ENCODE data around the gene ZNF700. TPM values are rescaled to one million over a fixed set of nuclear protein-coding genes. Genes with fewer than 3 reads are reported as not detected.
A peak's percentile ranks its signal among the peaks of the same experiment; 100 is the strongest.
"Not testable (repeated sequence)": the region's sequence is repeated elsewhere in the genome, so short reads cannot be mapped to it uniquely, and the experiment has no call there.

The ZNF700 gene
- total RNA-seq, 1 donor from 2014 or later = 12.2 TPM

GRCh38 chr19:11982526-11982925, 57.6 kb downstream of the ZNF700 start:
- intact Hi-C loops (cut with micrococcal nuclease) = no loop called here
- DNase-seq (ENCODE audit: low spot score) = no peak
- Mint-ChIP-seq H3K27me3 (ENCODE audit: insufficient read depth) (no peaks in the 10 kb centered on the region), H3K4me3 (no peak overlapping the region), H3K4me1 (ENCODE audit: low read depth) (peaks cover 5% of the 10 kb centered on the region), H3K36me3 (ENCODE audit: low read depth) (peaks cover 3% of the 10 kb centered on the region), H3K27ac (no peak overlapping the region), H3K9me3 (peaks cover 52% of the 10 kb centered on the region)

- no peaks in the 10 kb centered on the region for H3K27me3 Mint-ChIP-seq (ENCODE audit: insufficient read depth)
- H3K27ac Mint-ChIP-seq = no peak overlapping the region
- peaks cover 30% of the 10 kb centered on the region for H3K9me3 Mint-ChIP-seq
- no peak for DNase-seq (ENCODE audit: low spot score)
- intact Hi-C loops (cut with micrococcal nuclease) = loop anchor here (5.0 kb wide), 3 partner anchors 177 to 567 kb away; partner anchors contain the start of genes ZNF136, ZNF564 and ZNF627
- no peaks in the 10 kb centered on the region for H3K36me3 Mint-ChIP-seq (ENCODE audit: low read depth)
- peaks cover 16% of the 10 kb centered on the region for H3K4me1 Mint-ChIP-seq (ENCODE audit: low read depth)
- no peak overlapping the region for H3K4me3 Mint-ChIP-seq
Observed at GRCh38 chr19:11984986-11985385, 60.1 kb downstream of the ZNF700 start.

- Mint-ChIP-seq H3K9me3 (peaks cover 13% of the 10 kb centered on the region), H3K36me3 (ENCODE audit: low read depth) (peaks cover 3% of the 10 kb centered on the region), H3K27ac (no peak overlapping the region), H3K4me3 (no peak overlapping the region), H3K4me1 (ENCODE audit: low read depth) (peaks cover 20% of the 10 kb centered on the region), H3K27me3 (ENCODE audit: insufficient read depth) (no peaks in the 10 kb centered on the region)
- no peak for DNase-seq (ENCODE audit: low spot score)
- intact Hi-C loops (cut with micrococcal nuclease) = loop anchor here (1.0 to 5.0 kb wide), 4 partner anchors 172 to 566 kb away; partner anchors contain the start of genes ZNF136, ZNF440, ZNF564 and ZNF627
Observed at GRCh38 chr19:11986754-11987153, 61.8 kb downstream of the ZNF700 start.

- Mint-ChIP-seq H3K27me3 (ENCODE audit: insufficient read depth) (no peaks in the 10 kb centered on the region), H3K9me3 (peaks cover 7% of the 10 kb centered on the region), H3K4me3 (peak overlapping the region; percentile 98), H3K36me3 (ENCODE audit: low read depth) (peaks cover 7% of the 10 kb centered on the region), H3K4me1 (ENCODE audit: low read depth) (peaks cover 20% of the 10 kb centered on the region), H3K27ac (peak overlapping the region; percentile 94)
- intact Hi-C loops (cut with micrococcal nuclease) = loop anchor here (1.0 to 5.0 kb wide), 8 partner anchors 23 to 623 kb away; partner anchors contain the start of genes ZNF136, ZNF440, ZNF490 and ZNF491
- DNase-seq (ENCODE audit: low spot score) = peak; percentile 81
Observed at GRCh38 chr19:11987405-11988281, 62.7 kb downstream of the ZNF700 start.

- H3K9me3 Mint-ChIP-seq = peaks cover 7% of the 10 kb centered on the region
- H3K4me1 Mint-ChIP-seq (ENCODE audit: low read depth) = peaks cover 20% of the 10 kb centered on the region
- H3K4me3 Mint-ChIP-seq = peak overlapping the region; percentile 98
- H3K36me3 Mint-ChIP-seq (ENCODE audit: low read depth) = peaks cover 9% of the 10 kb centered on the region
- intact Hi-C loops (cut with micrococcal nuclease) = loop anchor here (1.0 to 5.0 kb wide), 6 partner anchors 108 to 622 kb away; partner anchors contain the start of genes ZNF136, ZNF20, ZNF490 and ZNF564
- H3K27me3 Mint-ChIP-seq (ENCODE audit: insufficient read depth) = no peaks in the 10 kb centered on the region
- no peak overlapping the region for H3K27ac Mint-ChIP-seq
- no peak for DNase-seq (ENCODE audit: low spot score)
Observed at GRCh38 chr19:11989112-11989456, 64.2 kb downstream of the ZNF700 start.

- Mint-ChIP-seq H3K9me3 (peaks cover 17% of the 10 kb centered on the region), H3K4me1 (ENCODE audit: low read depth) (peaks cover 20% of the 10 kb centered on the region), H3K36me3 (ENCODE audit: low read depth) (peaks cover 19% of the 10 kb centered on the region)
- H3K27me3 Mint-ChIP-seq (ENCODE audit: insufficient read depth); intact Hi-C loops (cut with micrococcal nuclease); H3K27ac Mint-ChIP-seq; DNase-seq (ENCODE audit: low spot score); H3K4me3 Mint-ChIP-seq: not testable (repeated sequence)
Observed at GRCh38 chr19:11991921-11992320, 67.0 kb downstream of the ZNF700 start.

GRCh38 chr19:11995174-11995573, 70.3 kb downstream of the ZNF700 start:
- H3K36me3 Mint-ChIP-seq (ENCODE audit: low read depth) = peaks cover 25% of the 10 kb centered on the region
- no peak overlapping the region for H3K27ac Mint-ChIP-seq
- DNase-seq (ENCODE audit: low spot score) = no peak

More at GRCh38 chr19:11995174-11995573, 70.3 kb downstream of the ZNF700 start:
- Mint-ChIP-seq H3K4me1 (ENCODE audit: low read depth) (peaks cover 13% of the 10 kb centered on the region), H3K27me3 (ENCODE audit: insufficient read depth) (no peaks in the 10 kb centered on the region), H3K4me3 (no peak overlapping the region), H3K9me3 (peaks cover 28% of the 10 kb centered on the region)
- intact Hi-C loops (cut with micrococcal nuclease) = no loop called here

Other genes with a start within 250 kb of the ZNF700 start
- 2.5 and 2.8 TPM in 2 replicates for gene ZNF823, start 186.2 kb upstream of the ZNF700 start, total RNA-seq
- gene ZNF441, start 158.1 kb upstream of the ZNF700 start, total RNA-seq = 2.8 and 4.4 TPM in 2 replicates
- gene ZNF491, start 126.6 kb upstream of the ZNF700 start, total RNA-seq = 0.54 and 0.56 TPM in 2 replicates
- 6.7 and 9.2 TPM in 2 replicates for gene ZNF440, start 110.8 kb upstream of the ZNF700 start, total RNA-seq
- 3.3 and 3.6 TPM in 2 replicates for gene ZNF439, start 76.4 kb upstream of the ZNF700 start, total RNA-seq
- 0.16 and 0.29 TPM in 2 replicates for gene ZNF69, start 37.3 kb upstream of the ZNF700 start, total RNA-seq
- 0.49 and 1.1 TPM in 2 replicates for gene ZNF763, start 39.9 kb downstream of the ZNF700 start, total RNA-seq
- 0.39 TPM in 1 of 2 replicates, not detected in the other for gene ZNF433, start 110.6 kb downstream of the ZNF700 start, total RNA-seq
- 0.13 and 0.39 TPM in 2 replicates for gene ZNF878, start 127.9 kb downstream of the ZNF700 start, total RNA-seq
- gene ZNF844, start 139.6 kb downstream of the ZNF700 start, total RNA-seq = 0.73 and 0.86 TPM in 2 replicates
- 2.8 and 3.5 TPM in 2 replicates for gene ZNF20, start 215.2 kb downstream of the ZNF700 start, total RNA-seq
- 2.5 and 2.9 TPM in 2 replicates for gene ZNF625, start 231.6 kb downstream of the ZNF700 start, total RNA-seq
- 10.1 and 10.8 TPM in 2 replicates for gene ZNF136, start 238.0 kb downstream of the ZNF700 start, total RNA-seq

Measured in activated T-helper 1 cell treated with anti-CD3 and anti-CD28 coated beads, Interleukin-12 subunit alpha, Interleukin-12 subunit beta, Interleukin-2, Interleukin-4 antibody, amounts not matched to agents 30 ng/mL and 10 ng/mL and 1 ng/mL, durations not matched to agents 14 hours and 24 hours and 36 hours (primary cell).